Stimulated activated CD4-positive, alpha-beta T cell treated with anti-CD3 and anti-CD28 coated beads, TNF-alpha, amount 100 ng/mL, for 24 hours (primary cell): Measurements from ENCODE around the gene OR4C5.
"Not testable (repeated sequence)": the region's sequence is repeated elsewhere in the genome, so short reads cannot be mapped to it uniquely, and the experiment has no call there.

Experiments
- DNase-seq, 3 experiments: peaks; one replicate each; pipeline ENCODE4 v3.0.0-alpha.2; 2020; ENCODE audit warnings: low read depth in 3 of 3

OR4C5 gene

DNA sequence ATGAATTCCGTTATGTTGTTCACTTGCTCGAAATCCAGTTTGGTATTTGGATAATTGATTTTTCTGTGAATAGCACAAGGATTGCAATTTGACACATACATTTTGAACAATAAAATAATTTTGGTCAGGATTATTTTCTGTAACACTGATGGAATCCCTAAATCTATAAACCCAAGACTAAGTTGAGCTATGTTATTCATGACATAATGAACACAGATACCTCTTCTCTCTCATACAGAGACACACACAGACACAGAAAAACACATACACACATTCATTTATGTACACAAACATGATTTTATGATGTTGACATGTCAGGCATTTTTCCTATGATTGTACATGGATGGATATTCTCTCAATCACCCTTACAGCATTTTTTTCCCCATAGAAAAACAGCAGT, at the start of gene OR4C5:
Gene OR4C5, minus strand, starts transcription at position 101 of the 400 bp plus-strand sequence. Its CDS starts 0 bp downstream, at position 101.
- DNase-seq, result no peak

GRCh38 chr11:48384670-48385069, 18.4 kb upstream of the OR4C5 start:
- DNase-seq, result no peak

DNA sequence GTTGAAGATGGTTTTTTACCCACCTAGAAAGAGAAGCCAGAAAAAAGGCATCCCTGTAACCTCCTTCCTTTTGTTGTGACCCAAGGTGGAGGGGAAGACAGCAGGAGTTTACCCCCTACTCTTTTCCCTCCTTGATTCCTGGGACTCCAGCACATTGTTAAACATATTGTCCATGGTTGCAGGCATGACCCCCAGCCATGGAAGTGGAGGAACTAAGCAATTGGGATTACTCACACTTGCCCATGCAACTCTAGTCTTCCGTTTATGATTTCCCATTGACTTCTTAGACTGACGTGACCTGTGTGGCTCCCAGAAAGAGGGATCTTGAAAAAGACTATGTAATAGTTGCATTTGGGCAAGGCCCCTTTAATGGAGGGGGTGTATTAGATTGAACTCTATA, 17.9 kb upstream of the OR4C5 start:
- DNase-seq, result not testable (repeated sequence)

DNA sequence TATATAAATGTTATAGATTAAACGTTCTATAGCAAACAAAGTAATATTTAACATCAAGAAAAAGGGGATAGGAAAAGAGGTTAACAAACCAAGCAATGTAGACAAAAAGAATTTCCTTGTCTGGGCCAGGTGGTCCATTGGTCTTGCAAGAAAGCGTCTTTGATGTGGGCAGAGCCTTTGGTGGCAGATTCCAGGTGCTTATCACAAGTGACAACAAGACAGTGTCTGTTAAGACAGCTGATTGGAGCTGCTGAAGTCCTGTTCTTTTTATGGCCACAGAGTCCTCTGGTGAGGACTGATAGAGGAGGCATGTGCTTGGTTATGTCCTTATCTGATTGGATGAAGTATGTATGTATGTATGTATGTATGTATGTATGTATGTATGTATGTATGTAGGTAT, 5.0 kb downstream of the OR4C5 start:
- not testable (repeated sequence) for DNase-seq

- no peak for DNase-seq
Observed at GRCh38 chr11:48354677-48355076, 11.6 kb downstream of the OR4C5 start.

DNA sequence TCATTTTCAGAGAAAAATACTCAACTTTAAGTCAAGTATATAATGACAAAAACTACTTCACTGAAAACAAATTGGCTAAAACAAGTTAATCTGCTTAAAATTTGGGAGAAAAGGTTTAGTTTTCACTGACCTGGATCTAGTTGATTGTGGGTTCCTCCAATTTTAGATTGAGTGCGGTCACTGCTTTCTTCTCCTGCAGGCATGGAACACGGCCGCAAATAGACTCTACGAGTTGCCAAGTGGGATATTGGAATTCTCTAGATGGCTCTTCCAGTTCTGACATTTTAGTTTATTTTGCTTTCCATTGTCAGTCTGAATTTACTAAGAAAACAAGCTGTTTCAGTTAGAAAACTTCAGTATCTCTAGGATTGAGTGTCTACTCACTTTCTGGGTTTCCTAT, 12.3 kb downstream of the OR4C5 start:
- no peak for DNase-seq

DNA sequence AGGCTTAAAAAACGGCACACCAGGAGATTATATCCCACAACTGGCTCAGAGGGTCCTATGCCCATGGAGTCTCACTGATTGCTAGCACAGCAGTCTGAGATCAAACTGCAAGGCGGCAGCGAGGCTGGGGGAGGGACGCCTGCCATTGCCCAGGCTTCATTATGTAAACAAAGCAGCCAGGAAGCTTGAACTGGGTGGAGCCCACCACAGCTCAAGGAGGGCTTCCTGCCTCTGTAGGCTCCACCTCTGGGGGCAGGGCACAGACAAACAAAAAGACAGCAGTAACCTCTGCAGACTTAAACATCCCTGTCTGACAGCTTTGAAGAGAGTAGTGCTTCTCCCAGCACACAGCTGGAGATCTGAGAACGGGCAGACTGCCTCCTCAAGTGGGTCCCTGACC, 20.0 kb downstream of the OR4C5 start:
- DNase-seq, result not testable (repeated sequence)

GRCh38 chr11:48342505-48342904, 23.8 kb downstream of the OR4C5 start:
- not testable (repeated sequence) for DNase-seq

DNA sequence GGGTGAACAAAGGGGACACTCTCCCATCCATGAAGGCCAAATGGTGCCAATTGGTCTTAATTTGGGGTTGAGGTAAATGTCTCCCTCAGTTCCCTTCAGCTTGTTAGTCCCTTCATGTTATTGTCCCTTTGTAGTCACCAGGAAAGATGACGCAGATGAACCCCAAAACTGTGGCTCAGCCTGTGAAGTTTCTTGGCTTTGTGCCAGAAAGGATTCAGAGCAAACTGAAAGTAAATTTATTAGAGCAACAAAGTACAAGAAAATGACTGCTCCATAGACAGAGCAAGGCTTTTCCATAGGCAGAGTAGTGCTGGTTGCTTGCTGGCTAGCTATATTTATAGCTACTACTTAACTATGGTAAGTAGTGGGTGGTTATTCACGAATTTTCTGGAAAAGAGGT, 24.8 kb downstream of the OR4C5 start:
- DNase-seq, result no peak

DNA sequence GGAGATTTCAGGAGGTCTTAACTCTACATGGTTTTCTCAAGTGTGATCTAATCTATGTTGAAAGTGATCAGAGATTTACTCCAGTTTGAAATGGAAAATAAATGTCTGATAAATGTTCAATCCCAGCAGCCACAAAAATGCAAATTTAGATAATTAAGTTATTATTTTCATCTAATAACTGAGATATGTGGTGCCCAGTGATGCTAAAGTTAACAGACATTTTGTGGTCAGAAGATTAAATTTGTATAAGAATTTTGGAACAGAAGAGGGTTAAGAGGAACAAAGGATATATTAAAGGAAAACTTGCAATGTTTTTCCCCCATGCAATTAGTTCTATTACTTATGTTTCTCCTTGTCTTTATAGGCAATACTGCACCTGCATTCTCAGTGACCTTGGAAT, 41.6 kb downstream of the OR4C5 start, which contains the start of gene OR4C3:
Gene OR4C3, plus strand, starts transcription at position 301 of the 400 bp plus-strand sequence. CDS start 102 bp downstream, outside the sequence.
- DNase-seq, result not testable (repeated sequence)

DNA sequence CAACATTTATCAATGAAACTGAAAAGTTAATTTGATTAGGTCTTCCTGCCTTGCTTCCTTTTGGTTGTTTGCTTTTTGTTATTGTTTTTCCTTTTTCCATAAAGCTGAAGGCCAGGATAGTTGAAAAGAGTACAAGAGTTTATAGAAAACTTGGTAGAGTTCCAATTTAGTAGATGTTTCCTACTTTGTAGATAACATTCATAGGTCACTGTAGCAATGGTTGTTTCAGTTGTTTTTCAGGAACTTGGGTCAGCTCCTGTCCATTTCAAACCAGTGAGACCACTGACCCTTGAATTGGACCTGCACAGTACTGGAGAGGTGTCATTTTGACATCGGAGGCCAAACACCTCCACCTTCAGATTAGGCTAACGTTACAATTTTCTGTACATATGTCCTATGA, 46.5 kb downstream of the OR4C5 start:
- not testable (repeated sequence) for DNase-seq
